ENCODE data around the gene KLRG1.
A peak's percentile ranks its signal among the peaks of the same experiment; 100 is the strongest.

- TF ChIP-seq POLR2A (IDR thresholded peaks at IDR 0.05; ENCODE audit: low read depth, low read length) (no peak), FOS (IDR thresholded peaks at IDR 0.05; ENCODE audit: low read depth, low read length) (no peak)
- TF ChIP-seq, protein P1, sequence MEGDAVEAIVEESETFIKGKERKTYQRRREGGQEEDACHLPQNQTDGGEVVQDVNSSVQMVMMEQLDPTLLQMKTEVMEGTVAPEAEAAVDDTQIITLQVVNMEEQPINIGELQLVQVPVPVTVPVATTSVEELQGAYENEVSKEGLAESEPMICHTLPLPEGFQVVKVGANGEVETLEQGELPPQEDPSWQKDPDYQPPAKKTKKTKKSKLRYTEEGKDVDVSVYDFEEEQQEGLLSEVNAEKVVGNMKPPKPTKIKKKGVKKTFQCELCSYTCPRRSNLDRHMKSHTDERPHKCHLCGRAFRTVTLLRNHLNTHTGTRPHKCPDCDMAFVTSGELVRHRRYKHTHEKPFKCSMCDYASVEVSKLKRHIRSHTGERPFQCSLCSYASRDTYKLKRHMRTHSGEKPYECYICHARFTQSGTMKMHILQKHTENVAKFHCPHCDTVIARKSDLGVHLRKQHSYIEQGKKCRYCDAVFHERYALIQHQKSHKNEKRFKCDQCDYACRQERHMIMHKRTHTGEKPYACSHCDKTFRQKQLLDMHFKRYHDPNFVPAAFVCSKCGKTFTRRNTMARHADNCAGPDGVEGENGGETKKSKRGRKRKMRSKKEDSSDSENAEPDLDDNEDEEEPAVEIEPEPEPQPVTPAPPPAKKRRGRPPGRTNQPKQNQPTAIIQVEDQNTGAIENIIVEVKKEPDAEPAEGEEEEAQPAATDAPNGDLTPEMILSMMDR (conservative IDR thresholded peaks at IDR 0.05; ENCODE audit: low read depth, low read length) = peak; percentile 61
These were observed 60.3 kb downstream of the KLRG1 start for GRCh38 chr12:9049520-9050133.

Data from IMR-90 (cell line).